Measurements from ENCODE around the gene RPS10.
"Not testable (repeated sequence)": the region's sequence is repeated elsewhere in the genome, so short reads cannot be mapped to it uniquely, and the experiment has no call there.

DNA sequence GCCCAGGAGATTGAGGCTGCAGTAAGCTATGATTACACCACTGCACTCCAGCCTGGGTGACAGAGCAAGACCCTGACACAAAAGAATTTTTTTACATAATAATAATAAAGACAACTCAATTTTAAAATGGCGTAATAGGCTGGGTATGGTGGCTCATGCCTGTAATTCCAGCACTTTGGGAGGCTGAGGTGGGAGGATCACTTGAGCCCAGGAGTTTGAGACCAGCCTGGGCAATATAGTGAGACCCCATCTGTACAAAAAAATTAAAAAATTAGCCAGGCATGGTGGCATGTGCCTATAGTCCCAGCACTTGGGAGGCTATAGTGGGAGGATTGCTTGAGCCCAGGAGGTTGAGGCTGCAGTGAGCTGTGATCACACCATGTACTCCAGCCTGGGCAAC is 18.0 kb downstream of the RPS10 start:
- not testable (repeated sequence) for TF ChIP-seq POLR2A (IDR thresholded peaks at IDR 0.05; ENCODE audit: low read depth, low read length); POLR2AphosphoS5 (IDR thresholded peaks at IDR 0.05; ENCODE audit: low read depth, low read length); TAF1 (IDR thresholded peaks at IDR 0.05; ENCODE audit: borderline replicate concordance, low read depth, low read length)
